GM23338 (cell line): ENCODE results near the gene AKR1C8. TPM values are rescaled to one million over a fixed set of nuclear protein-coding genes. Genes with fewer than 3 reads are reported as not detected.

Experiments
- ATAC-seq: fragments of 200-7000 bp; cut with Tn5 transposase; 3 replicates; pipeline ENCODE4 v1.9.1; 2020
- DNase-seq: peaks from one replicate; pipeline ENCODE4 v3.0.0-alpha.2; 2015; ENCODE audit warnings: low spot score
- H2AFZ ChIP-seq: fragments of 200-600 bp; sonication (generic); 2 replicates; pipeline ENCODE4 v1.8.0; 2016; ENCODE audit warnings: antibody characterized with exemption, mild to moderate bottlenecking, moderate library complexity
- H3F3A ChIP-seq: fragments of 200-600 bp; sonication (generic); replicated peaks from 2 replicates; pipeline ENCODE4 v1.8.0; 2017; ENCODE audit warnings: antibody characterized with exemption, mixed run types, low read depth
- H3K27ac ChIP-seq: fragments of 200-600 bp; sonication (generic); 2 replicates; pipeline ENCODE4 v1.6.1; 2016; ENCODE audit warnings: low read depth
- H3K27me3 ChIP-seq: fragments of 200-600 bp; sonication (generic); 2 replicates; pipeline ENCODE4 v1.8.0; 2016; ENCODE audit warnings: mild to moderate bottlenecking, mixed run types, moderate library complexity; ENCODE audit not compliant: insufficient read depth
- H3K36me3 ChIP-seq: fragments of 200-600 bp; sonication (generic); 2 replicates; pipeline ENCODE4 v1.8.0; 2016; ENCODE audit warnings: mild to moderate bottlenecking; ENCODE audit not compliant: insufficient read depth
- H3K4me1 ChIP-seq: fragments of 200-600 bp; sonication (generic); 2 replicates; pipeline ENCODE4 v1.8.0; 2016; ENCODE audit warnings: mild to moderate bottlenecking, moderate library complexity; ENCODE audit not compliant: insufficient read depth
- H3K4me2 ChIP-seq: fragments of 200-600 bp; sonication (generic); 2 replicates; pipeline ENCODE4 v1.7.1; 2017; ENCODE audit warnings: mixed run types
- H3K4me3 ChIP-seq: fragments of 200-600 bp; sonication (generic); 2 replicates; pipeline ENCODE4 v1.6.1; 2016; ENCODE audit warnings: mixed run types
- H3K79me2 ChIP-seq: fragments of 200-600 bp; sonication (generic); replicated peaks from 2 replicates; pipeline ENCODE4 v1.8.0; 2017; ENCODE audit warnings: mild to moderate bottlenecking; ENCODE audit not compliant: insufficient read depth
- H3K9me2 ChIP-seq: fragments of 200-600 bp; sonication (generic); 2 replicates; pipeline ENCODE4 v1.8.0; 2017; ENCODE audit not compliant: insufficient read depth
- H4K20me1 ChIP-seq: fragments of 200-600 bp; sonication (generic); replicated peaks from 2 replicates; pipeline ENCODE4 v1.8.0; 2017; ENCODE audit warnings: mild to moderate bottlenecking; ENCODE audit not compliant: insufficient read depth
- H3K27ac Mint-ChIP-seq: 2 replicates; pipeline ENCODE4 v1.8.0; 2020; ENCODE audit warnings: inconsistent platforms, mild to moderate bottlenecking, moderate library complexity, mixed read lengths
- H3K27me3 Mint-ChIP-seq: 3 replicates; pipeline ENCODE4 v1.8.0; 2022; ENCODE audit warnings: low read depth, mild to moderate bottlenecking, moderate library complexity, mixed read lengths, inconsistent platforms; ENCODE audit not compliant: insufficient read depth, poor library complexity
- H3K36me3 Mint-ChIP-seq: 3 replicates; pipeline ENCODE4 v1.8.0; 2021; ENCODE audit warnings: low read depth, mild to moderate bottlenecking, inconsistent platforms, moderate library complexity, mixed read lengths
- H3K4me1 Mint-ChIP-seq: 3 replicates; pipeline ENCODE4 v1.8.0; 2020; ENCODE audit warnings: mild to moderate bottlenecking, inconsistent platforms, mixed read lengths
- H3K4me3 Mint-ChIP-seq: 3 replicates; pipeline ENCODE4 v1.8.0; 2021; ENCODE audit warnings: moderate library complexity, mild to moderate bottlenecking, inconsistent platforms, mixed read lengths
- H3K9me3 Mint-ChIP-seq: 3 replicates; pipeline ENCODE4 v1.8.0; 2020; ENCODE audit warnings: moderate library complexity, mild to moderate bottlenecking, inconsistent platforms, mixed read lengths
- CREB1 ChIP-seq: fragments of 250-450 bp; sonication (Bioruptor Pico); IDR thresholded peaks from 2 replicates; pipeline ENCODE4 v1.5.0; 2020; ENCODE audit warnings: low read depth, mild to moderate bottlenecking, moderate library complexity
- CTCF ChIP-seq, 2 experiments: fragments of 200-600 bp in 1 of 2; sonication (generic) in 1 of 2; conservative IDR thresholded peaks; 2 replicates each; pipeline versions ENCODE4 v1.5.1 to v1.6.1; 2016 to 2017; ENCODE audit warnings: antibody characterized with exemption in 2 of 2, low read depth in 2 of 2, mild to moderate bottlenecking in 2 of 2, moderate library complexity in 1 of 2
- EZH2 ChIP-seq: fragments of 200-600 bp; sonication (generic); IDR thresholded peaks from one replicate; pipeline ENCODE4 v1.8.0; 2017; ENCODE audit warnings: antibody characterized with exemption, mild to moderate bottlenecking, low read depth; ENCODE audit not compliant: unreplicated experiment
- POLR2AphosphoS5 ChIP-seq: IDR thresholded peaks from 2 replicates; pipeline ENCODE4 v1.6.1; 2016; ENCODE audit warnings: antibody characterized with exemption, low read depth
- REST ChIP-seq: IDR thresholded peaks from one replicate; pipeline ENCODE4 v1.6.1; 2018; ENCODE audit warnings: antibody characterized with exemption; ENCODE audit not compliant: unreplicated experiment
- ZNF114 ChIP-seq: fragments of 250-450 bp; sonication (Bioruptor Pico); IDR thresholded peaks from 2 replicates; pipeline ENCODE4 v1.5.0; 2020; ENCODE audit warnings: mild to moderate bottlenecking, moderate library complexity
- ZNF331 ChIP-seq: fragments of 250-450 bp; sonication (Bioruptor Pico); IDR thresholded peaks from 2 replicates; pipeline ENCODE4 v1.5.0; 2020; ENCODE audit warnings: low read depth, mild to moderate bottlenecking, moderate library complexity
- polyA plus RNA-seq: library from polyadenylated mRNA; unstranded; fragments of >200 nt; fragmentation: Nextera tagmentation; extraction: Ambion mirVana; gene quantifications from 2 replicates; pipeline ENCODE4 v1.2.1, GENCODE V29; 2016
- total RNA-seq: library from RNA; depleted of rRNA; stranded (reverse); fragments of >200 nt; shearing (Covaris generic); gene quantifications from 2 replicates; pipeline ENCODE4 v1.2.3, GENCODE V29; 2014
- TF ChIP-seq, protein P1 (sequence below): fragments of 250-450 bp; sonication (Bioruptor Pico); IDR thresholded peaks from 2 replicates; pipeline ENCODE4 v1.5.0; 2020; ENCODE audit warnings: mild to moderate bottlenecking, moderate library complexity
- TF ChIP-seq, protein P2 (sequence below): IDR thresholded peaks from 2 replicates; pipeline ENCODE4 v1.6.1; 2016; ENCODE audit warnings: antibody characterized with exemption

AKR1C8 gene
- total and polyA plus RNA-seq, 2 experiments from 2014 or later, result not detected

- TF ChIP-seq CTCF (conservative IDR thresholded peaks at IDR 0.05; ENCODE audit: low read depth in 2 of 2) (no peak), POLR2AphosphoS5 (no peak), EZH2 (no peak), CREB1 (CRISPR knock-in tag) (no peak), ZNF114 (CRISPR knock-in tag) (no peak), ZNF331 (no peak), REST (no peak)
- TF ChIP-seq, protein P1, sequence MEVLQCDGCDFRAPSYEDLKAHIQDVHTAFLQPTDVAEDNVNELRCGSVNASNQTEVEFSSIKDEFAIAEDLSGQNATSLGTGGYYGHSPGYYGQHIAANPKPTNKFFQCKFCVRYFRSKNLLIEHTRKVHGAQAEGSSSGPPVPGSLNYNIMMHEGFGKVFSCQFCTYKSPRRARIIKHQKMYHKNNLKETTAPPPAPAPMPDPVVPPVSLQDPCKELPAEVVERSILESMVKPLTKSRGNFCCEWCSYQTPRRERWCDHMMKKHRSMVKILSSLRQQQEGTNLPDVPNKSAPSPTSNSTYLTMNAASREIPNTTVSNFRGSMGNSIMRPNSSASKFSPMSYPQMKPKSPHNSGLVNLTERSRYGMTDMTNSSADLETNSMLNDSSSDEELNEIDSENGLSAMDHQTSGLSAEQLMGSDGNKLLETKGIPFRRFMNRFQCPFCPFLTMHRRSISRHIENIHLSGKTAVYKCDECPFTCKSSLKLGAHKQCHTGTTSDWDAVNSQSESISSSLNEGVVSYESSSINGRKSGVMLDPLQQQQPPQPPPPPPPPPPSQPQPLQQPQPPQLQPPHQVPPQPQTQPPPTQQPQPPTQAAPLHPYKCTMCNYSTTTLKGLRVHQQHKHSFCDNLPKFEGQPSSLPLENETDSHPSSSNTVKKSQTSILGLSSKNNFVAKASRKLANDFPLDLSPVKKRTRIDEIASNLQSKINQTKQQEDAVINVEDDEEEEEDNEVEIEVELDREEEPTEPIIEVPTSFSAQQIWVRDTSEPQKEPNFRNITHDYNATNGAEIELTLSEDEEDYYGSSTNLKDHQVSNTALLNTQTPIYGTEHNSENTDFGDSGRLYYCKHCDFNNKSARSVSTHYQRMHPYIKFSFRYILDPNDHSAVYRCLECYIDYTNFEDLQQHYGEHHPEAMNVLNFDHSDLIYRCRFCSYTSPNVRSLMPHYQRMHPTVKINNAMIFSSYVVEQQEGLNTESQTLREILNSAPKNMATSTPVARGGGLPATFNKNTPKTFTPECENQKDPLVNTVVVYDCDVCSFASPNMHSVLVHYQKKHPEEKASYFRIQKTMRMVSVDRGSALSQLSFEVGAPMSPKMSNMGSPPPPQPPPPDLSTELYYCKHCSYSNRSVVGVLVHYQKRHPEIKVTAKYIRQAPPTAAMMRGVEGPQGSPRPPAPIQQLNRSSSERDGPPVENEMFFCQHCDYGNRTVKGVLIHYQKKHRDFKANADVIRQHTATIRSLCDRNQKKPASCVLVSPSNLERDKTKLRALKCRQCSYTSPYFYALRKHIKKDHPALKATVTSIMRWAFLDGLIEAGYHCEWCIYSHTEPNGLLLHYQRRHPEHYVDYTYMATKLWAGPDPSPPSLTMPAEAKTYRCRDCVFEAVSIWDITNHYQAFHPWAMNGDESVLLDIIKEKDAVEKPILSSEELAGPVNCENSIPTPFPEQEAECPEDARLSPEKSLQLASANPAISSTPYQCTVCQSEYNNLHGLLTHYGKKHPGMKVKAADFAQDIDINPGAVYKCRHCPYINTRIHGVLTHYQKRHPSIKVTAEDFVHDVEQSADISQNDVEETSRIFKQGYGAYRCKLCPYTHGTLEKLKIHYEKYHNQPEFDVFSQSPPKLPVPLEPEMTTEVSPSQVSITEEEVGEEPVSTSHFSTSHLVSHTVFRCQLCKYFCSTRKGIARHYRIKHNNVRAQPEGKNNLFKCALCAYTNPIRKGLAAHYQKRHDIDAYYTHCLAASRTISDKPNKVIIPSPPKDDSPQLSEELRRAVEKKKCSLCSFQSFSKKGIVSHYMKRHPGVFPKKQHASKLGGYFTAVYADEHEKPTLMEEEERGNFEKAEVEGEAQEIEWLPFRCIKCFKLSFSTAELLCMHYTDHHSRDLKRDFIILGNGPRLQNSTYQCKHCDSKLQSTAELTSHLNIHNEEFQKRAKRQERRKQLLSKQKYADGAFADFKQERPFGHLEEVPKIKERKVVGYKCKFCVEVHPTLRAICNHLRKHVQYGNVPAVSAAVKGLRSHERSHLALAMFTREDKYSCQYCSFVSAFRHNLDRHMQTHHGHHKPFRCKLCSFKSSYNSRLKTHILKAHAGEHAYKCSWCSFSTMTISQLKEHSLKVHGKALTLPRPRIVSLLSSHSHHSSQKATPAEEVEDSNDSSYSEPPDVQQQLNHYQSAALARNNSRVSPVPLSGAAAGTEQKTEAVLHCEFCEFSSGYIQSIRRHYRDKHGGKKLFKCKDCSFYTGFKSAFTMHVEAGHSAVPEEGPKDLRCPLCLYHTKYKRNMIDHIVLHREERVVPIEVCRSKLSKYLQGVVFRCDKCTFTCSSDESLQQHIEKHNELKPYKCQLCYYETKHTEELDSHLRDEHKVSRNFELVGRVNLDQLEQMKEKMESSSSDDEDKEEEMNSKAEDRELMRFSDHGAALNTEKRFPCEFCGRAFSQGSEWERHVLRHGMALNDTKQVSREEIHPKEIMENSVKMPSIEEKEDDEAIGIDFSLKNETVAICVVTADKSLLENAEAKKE (CRISPR knock-in tag), result no peak
- TF ChIP-seq, protein P2, sequence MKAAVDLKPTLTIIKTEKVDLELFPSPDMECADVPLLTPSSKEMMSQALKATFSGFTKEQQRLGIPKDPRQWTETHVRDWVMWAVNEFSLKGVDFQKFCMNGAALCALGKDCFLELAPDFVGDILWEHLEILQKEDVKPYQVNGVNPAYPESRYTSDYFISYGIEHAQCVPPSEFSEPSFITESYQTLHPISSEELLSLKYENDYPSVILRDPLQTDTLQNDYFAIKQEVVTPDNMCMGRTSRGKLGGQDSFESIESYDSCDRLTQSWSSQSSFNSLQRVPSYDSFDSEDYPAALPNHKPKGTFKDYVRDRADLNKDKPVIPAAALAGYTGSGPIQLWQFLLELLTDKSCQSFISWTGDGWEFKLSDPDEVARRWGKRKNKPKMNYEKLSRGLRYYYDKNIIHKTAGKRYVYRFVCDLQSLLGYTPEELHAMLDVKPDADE, result no peak
- 0 out of 2 replicates have a peak, but pooled peaks cover 5% of the 10 kb centered on the region for H3K36me3 ChIP-seq
- no peak overlapping the region for H3K4me3 Mint-ChIP-seq
- H3K27me3 ChIP-seq, result no peaks in the 10 kb centered on the region
- H3K4me2 ChIP-seq, result no peak overlapping the region
- no peaks in the 10 kb centered on the region for H3K79me2 ChIP-seq
- H3K27ac Mint-ChIP-seq, result no peak overlapping the region
- no peaks in the 10 kb centered on the region; the same call in 1 of the 2 replicates for H3K9me2 ChIP-seq
- ATAC-seq (no peak), DNase-seq (no peak)
- peaks cover 26% of the 10 kb centered on the region for H3K9me3 Mint-ChIP-seq
- H3K27ac ChIP-seq, result no peak overlapping the region
- H3K27me3 Mint-ChIP-seq, result no peaks in the 10 kb centered on the region
- no peaks in the 10 kb centered on the region for H3K4me1 ChIP-seq
- H3K4me3 ChIP-seq, result no peak overlapping the region
- H3F3A ChIP-seq, result no peaks in the 10 kb centered on the region
- no peaks in the 10 kb centered on the region for H4K20me1 ChIP-seq
- H2AFZ ChIP-seq, result no peak overlapping the region
- no peaks in the 10 kb centered on the region for H3K4me1 Mint-ChIP-seq
- peaks cover 4% of the 10 kb centered on the region; the same call in 2 of the 3 replicates for H3K36me3 Mint-ChIP-seq
These were observed 31.9 kb upstream of the AKR1C8 start for GRCh38 chr10:5216801-5217200.
